ENCODE results near the gene ERLIN1.

- TF ChIP-seq CTCF (IDR thresholded peaks at IDR 0.05) (no peak), EP300 (IDR thresholded peaks at IDR 0.05) (peak in 1 of 4 donors; percentile 61), POLR2A (IDR thresholded peaks at IDR 0.05) (peak; percentile 11 to 31), POLR2AphosphoS5 (IDR thresholded peaks at IDR 0.05) (peak; percentile 36 to 76 (median 70))
These were observed at the start of gene ERLIN1 for GRCh38 chr10:100185364-100186252.
